GM21390 (cell line): Measurements from ENCODE around the gene NFATC4.
"Not testable (repeated sequence)": the region's sequence is repeated elsewhere in the genome, so short reads cannot be mapped to it uniquely, and the experiment has no call there.

Experiments used
- ATAC-seq: cut with Tn5 transposase; IDR thresholded peaks from one replicate; pipeline ENCODE4 v1.9.1; 2021; ENCODE audit not compliant: unreplicated experiment

NFATC4 gene

DNA sequence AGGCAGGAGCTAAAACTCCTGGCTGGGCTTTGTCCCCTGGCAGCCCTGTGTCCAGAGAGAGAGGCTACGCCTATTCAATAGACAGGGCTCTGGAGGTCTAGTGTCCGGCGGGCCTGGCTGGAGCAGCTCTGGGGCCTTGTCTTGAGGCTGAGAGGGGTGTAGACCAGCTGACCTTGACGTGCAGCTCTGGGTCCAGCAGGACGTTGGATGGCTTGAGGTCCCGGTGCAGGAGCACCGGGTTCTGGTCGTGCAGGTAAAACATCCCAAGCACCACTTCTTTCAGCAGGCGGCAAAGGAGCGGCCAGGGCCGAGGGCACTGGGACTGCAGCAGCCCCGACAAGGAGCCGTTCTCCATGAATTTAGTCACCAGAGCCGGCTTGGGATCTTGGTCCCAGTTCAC, 29.1 kb upstream of the NFATC4 start:
- no peak for ATAC-seq

DNA sequence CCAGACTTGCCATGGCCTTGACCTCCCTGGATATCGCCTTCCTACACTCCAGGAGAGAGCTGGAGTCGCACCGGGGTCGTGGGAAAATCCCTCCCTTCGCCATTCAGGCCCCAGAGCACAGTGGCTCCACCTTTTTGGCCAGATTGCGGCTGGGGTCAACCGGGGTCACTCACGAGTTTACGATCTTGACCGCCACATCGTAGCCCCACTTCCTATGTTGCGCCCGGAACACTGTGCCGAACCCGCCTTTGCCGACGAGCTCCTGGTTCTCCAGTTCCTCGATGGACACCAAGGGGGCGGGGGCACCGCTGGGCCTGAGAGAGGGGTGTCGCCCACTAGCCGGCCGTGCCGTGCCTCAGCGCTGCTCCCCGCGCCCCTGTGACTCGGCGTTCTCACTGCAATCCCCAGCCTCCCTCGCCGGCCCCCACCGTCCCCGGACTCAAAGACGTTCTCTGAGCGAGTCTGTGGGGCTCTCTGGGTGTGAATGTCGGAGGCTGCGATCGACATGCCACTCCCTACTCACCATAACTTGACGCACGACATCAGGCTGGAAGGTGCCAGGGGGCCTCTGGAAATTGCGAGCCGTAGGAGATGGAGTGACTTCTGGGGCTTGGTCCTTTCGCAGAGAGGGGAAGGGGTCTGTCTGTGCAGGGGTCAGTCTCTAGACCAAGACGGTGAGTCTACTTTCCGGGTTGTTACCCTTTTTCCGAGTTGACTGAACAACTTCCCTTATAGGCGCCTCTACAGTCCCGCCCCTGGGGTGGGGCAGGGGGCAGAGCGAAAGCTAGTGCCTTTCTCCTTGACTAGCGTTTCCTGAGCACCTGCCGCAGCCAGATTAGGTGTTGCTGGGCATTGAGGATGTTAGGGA, 28.5 kb upstream of the NFATC4 start, which contains the start of gene RIPK3:
RIPK3 (minus strand) TSS at position 708 of the 868 bp plus-strand sequence; CDS start at position 543, 165 bp downstream.
- peak; percentile 94 for ATAC-seq

DNA sequence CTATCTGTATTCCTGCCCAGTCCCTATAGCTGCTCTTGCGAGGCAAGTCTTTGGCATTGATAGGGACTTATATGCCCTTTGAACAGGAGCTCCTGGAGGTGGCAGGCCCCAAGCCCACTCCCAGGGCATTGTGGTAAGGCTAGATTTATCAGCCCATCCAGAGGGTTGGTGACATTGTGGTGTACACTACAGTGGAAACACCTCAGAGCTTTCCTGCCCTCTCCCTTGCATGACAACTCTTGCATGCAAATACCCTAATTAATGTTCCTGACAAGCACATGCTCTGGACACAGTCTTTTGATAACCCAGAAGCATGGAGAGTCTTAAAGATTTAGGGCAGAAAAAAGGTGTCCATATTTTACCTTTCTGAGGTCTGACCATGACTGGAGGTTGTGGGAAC, 27.4 kb upstream of the NFATC4 start:
- no peak for ATAC-seq

DNA sequence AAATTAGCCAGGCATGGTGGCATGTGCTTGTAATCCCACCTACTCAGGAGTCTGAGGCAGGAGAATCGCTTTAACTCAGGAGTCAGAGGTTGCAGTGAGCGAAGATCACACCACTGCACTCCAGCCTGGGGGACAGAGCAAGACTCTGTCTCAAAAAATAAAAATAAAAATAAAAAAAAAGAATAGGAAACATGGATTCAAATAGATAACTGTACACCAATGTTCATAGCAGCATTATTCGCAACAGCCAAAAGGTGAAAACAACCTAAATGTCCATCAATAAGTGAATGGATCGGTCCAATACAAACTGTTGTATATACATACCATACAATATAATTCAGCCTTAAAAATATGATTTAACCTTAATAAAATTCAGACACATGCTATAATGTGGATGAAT, 25.1 kb upstream of the NFATC4 start:
- ATAC-seq: no peak

DNA sequence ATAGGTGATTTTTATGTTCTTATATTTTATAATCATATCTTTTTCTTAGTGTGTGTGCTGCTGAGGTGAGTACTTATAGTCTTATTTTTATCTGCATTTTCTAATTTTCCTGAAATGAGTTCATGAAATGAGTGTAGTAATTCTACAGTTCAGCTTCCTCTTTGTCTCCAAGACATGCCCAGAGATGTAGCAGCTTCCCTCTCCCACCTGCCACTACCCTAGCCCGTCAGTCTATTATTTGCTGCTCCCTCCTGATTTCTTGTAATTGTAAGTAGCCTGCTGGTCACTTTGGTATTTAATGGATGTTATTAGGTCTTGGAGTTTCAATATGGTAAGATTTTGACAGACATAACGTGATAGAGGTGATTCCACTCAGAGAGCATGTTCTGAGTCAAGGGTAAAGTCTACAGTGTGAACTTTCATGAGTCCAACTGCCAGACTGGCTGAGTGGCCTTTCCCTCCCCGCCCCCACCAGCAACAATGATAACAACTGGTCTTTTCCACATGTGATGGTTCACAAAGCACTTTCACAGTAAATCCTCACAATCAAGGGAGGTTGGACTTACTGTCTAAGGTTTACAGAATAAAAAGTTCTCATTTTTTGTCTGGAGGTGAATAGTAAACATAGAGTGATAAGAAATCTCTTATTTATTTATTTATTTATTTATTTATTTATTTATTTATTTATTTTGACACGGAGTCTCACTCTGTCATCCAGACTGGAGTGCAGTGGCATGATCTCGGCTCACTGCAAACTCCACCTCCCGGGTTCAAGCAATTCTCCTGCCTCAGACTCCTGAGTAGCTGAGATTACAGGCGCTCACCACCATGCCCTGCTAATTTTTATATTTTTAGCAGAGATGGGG, 24.0 kb upstream of the NFATC4 start:
- ATAC-seq: no peak

DNA sequence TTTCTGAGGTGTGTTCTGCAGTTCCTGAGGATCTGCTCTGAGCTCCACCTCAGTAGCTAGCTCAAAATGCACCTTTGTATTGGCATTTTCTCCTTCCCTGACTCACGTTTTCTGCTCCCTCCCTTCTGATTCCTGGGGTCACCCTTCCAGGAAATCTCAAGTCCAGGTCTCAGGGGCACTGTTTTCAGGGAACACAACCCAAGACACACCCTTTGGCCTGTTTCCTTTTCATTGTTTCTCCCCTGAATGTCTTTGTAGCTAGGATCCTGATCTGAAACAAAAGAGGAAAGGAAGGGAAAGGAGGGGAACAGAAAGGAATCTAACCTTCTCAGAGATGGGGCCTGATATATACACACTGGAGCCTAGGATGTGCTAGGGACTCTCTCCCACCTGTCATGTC, 20.9 kb upstream of the NFATC4 start:
- ATAC-seq: no peak

DNA sequence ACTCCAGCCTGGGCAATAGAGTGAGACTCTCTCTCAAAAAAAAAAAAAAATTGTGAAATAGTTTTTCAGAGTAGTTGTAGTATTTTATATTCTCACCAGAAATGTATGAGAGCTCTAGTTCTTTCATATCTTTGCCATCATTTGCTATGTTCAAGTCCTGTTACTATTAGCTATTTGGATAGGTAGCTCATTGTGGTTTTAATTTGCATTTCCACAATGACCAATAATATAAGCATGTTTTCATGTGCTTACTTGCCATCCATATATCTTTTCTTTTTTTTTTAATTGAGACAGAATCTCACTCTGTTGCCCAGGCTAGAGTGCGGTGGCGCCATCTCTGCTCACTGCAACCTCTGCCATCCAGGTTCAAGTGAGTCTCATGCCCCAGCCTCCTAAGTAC, 19.8 kb upstream of the NFATC4 start:
- ATAC-seq: no peak

DNA sequence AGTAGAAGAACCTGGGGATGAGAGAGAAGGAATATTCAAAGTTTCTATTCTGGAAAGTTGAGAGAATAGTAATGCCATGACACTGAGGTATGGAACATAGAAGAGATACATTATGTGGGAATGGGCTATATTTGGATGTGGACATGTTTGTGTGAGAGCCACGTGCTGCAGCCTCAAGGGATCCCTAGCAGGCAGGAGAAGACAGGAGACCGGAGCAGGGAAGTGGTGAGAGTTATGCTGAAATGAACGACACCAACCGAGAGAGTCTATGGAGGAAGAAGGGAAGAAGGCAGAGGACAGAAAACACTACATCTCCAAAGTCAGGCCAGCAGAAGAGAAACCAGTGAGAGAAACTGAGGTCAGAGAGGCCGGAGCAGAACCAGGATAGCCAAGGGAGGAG, 18.2 kb upstream of the NFATC4 start:
- ATAC-seq: no peak

DNA sequence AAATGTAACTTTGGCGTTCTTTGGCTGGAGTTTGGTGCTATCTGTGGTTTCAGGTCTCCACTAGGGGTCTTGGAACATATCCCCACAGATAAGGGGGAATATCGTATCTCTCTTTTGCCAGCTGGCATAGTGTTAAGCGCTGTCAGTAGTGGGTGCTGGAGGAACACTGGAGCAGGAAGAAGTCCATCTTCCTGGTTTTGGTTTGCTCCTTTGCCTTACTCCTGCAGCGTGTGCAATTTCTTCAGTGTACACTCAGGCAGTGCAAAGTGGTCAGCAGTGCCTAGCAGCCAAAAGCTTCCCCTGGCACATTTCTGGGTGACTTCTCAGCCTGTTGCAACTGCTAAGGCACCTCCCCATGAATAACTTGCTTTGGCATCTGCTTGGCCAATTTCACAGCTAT, 16.5 kb upstream of the NFATC4 start:
- ATAC-seq: no peak

DNA sequence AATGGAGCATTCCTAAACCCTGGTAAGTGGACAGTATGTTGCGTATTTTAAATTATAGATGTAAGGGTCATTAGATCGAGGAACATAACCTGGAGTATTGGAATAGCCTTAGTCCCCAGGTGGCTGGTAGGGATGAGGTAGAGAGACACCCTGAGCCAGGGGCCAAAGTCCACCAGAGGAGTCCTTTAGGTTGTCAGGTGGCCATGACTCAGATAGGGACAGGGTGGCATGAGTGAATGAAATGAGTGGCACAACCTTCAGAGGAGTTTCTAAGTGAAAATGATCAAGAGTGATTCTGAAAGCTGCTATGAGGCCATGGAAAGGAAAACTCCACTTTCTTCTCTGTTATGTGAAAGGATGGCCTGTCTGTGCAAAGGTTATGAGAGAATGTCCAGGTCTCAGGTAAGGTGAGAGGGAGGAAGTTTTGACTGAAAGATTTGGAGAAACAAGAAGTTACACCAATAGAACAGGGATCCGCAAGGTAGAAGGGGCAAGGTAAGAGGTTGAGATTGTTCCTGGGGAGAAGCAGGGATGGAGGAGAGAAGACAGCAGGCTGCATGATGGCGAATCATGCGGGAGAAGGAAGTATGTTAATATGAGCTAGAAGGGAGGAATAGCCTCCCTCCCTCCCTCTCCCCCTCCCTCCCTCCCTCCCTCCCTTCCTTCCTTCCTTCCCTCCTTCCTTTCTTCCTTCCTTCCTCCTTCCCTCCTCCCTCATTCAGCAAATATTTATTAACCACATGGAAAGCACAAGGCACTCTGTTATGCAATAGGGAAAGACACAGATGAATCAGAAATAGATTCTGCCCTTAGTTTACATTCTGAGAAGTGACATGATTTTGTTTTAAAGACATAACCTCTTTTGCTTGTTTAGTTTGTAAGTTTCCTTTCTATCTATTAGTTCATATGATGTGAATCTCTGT, 14.2 kb upstream of the NFATC4 start:
- ATAC-seq: no peak

DNA sequence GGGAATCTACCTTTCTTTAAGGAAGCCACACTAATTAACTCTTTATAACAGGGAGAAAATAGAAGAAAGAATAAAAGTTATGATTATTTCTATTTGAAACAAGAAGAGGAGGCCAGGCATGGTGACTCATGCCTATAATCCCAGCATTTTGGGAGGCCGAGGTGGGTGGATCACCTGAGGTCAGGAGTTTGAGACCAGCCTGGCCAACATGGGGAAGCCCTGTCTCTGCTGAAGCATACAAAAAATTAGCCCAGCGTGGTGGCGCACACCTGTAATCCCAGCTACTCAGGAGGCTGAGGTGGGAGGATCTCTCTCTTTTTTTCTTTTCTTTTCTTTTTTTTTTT, 13.5 kb upstream of the NFATC4 start:
- not testable (repeated sequence) for ATAC-seq

DNA sequence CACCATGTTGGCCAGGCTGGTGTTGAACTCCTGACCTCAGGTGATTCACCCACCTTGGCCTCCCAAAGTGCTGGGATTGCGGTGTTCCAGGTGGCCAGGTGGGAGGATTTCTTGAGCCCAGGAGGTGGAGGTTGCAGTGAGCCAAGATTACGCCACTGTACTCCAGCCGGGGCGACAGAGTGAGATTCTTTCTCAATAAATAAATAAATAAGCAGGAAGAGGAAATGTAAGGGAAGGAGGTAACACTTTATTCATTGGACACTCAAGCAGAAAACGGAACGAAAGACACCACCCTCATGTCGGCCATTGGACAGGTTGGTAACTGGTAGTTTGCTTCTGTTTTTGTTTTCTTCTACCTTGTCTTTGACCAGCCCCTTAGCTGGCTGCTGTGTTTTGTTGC, 13.0 kb upstream of the NFATC4 start:
- ATAC-seq: no peak

DNA sequence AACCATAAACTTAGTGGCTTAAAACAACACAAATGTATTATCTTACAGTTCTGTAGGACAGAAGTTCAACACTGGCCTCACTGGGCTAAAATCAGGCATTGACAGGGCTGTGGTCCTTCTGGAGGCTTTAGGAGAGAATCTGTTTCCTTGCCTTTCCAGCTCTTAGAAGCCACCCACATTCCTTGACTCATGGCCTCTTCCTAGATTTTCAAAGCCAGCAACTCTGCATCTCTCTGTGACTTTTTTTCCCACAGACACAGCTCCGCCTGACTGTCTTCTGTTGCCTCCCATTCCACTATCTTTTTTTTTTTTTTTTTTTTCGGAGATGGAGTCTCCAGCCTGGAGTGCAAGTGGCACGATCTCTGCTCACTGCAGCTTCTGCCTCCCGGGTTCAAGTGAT, 11.8 kb upstream of the NFATC4 start:
- no peak for ATAC-seq

DNA sequence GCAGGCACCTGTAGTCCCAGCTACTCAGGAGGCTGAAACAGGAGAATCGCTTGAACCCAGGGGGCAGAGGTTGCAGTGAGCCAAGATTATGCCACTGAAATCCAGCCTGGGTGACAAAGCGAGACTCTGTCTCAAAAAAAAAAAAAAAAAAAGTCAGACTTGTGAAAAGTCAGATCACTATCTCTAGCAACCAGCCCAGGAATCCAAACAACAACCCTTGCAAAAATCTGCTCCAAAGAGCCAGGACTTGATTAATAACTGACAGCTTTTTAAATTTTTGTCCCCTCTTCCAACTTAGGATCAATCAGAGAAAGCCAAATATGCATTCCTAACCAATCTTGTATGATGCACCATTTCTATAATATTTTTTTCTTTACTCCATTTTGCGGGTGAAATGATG, 7.7 kb upstream of the NFATC4 start:
- ATAC-seq: no peak

DNA sequence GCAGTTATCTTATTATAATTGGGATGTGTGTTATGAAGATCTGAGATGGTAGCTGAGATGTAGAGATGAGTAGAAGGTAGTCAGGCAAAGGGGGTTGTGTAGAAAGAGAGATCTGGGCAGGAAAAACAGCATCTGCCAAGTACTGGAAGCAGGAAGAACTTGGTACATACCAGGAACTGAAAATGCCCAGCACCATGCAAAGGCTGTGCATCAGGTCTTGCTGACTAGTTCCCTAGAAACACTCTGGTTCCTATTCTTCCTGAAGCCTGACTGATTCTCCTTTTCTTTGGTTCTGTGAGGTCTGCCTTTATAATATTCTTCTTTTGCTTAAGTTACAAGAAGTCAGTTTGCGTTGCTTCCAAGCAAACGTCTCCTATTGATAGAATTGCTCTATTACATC, 6.7 kb upstream of the NFATC4 start:
- no peak for ATAC-seq

DNA sequence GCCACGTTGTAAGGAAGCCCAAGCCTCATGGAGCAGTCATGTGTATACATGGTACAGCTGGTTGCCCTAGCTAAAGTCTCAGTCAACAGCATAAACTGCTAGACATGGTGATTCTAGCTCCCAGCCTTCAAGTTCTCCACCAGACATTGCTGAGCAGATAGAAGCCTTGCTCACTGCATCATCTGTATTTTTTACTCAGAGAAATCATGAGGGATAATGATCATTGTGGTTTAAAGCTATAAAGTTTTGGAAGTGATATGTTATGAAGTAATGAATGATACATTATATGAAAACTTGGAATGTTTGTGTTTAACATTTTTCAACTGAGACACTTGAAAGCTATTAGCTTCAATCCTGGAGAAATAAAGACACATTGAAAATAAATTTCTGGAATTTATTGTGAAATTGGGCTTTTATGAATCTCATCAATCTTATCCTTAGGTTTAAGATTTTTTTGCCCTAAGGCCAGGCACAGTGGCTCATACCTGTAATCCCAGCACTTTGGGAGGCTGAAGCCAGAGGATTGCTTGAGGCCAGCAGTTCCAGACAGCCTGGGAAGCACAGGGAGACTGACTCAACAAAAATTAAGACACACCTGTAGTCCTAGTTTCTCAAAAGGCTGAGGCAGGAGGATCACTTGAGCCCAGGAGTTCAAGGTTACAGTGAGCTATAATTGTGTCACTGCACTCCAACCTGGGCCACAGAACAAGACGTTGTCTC, 5.6 kb upstream of the NFATC4 start:
- no peak for ATAC-seq

DNA sequence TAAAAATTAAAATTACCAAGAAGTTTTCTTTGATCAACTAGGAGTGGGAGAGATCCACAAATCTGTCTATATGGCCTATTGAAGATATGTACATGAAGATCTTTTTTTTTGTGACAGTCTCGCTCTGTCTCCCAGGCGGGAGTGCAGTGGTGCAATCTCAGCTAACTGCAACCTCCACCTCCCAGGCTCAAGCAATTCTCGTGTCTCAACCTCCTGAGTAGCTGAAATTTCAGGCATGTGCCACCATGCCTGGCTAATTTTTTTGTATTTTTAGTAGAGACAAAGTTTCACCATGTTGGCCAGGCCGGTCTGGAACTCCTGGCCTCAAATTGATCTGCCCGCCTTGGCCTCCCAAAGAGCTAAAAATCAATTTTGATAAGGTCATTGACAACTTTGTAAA, 4.6 kb upstream of the NFATC4 start:
- no peak for ATAC-seq

DNA sequence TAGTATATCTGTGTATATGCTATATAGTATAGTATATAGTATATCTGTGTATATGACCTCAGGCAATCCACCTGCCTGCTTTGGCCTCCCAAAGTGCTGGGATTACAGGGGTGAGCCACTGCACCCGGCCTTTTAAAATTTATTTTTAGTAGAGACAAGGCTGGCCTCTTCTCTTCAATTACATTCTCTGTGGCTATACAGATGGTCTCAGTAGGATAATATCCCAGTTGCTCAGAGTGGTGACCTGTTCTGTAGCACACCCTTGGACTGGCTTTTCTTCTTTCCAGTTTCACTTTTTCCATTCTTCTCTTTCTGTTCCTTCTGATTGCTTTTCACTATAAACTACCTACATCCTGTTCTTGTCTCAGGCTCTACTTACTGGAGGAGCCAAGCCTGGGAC, 3.1 kb upstream of the NFATC4 start:
- ATAC-seq: no peak

DNA sequence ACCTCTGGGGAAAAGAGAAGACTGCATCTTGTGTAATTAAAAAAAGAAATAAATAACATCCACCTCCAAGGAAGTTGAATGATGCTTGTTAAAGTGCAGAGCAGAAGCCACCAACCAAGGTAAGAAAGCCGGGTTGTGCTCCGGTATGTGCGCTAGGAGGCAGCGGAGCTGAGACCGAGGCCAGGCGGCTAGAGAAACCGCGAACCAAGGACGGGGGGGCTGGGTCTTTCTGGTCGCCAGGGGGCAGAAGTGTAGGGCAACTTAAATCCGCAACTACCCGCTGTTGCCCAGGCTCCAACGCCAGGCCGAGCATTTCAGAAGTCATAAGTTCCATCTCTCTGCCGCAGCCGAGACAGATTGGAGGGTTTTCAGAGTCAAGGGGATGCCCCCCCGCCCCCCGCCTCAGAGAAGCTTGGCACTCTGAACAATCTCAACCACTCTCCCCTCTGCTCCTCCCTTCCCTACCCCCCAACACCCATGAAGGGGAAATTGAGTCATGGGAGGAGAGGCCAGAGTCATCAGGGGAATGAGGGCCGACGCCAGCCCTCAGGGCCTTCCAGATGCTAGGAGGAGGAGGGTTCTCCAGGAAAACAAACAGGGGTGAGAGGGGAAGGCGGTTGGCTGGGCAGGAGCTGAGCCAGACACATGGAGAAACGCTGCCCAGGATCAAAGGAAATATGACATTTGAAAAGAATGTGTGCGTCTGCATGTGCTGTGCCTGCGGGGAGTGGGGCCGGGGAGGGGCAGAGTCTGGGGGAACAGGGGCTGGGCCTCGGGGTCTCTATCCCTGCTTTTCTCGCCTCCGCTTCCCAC, 2.2 kb upstream of the NFATC4 start:
- peak; percentile 41 for ATAC-seq

DNA sequence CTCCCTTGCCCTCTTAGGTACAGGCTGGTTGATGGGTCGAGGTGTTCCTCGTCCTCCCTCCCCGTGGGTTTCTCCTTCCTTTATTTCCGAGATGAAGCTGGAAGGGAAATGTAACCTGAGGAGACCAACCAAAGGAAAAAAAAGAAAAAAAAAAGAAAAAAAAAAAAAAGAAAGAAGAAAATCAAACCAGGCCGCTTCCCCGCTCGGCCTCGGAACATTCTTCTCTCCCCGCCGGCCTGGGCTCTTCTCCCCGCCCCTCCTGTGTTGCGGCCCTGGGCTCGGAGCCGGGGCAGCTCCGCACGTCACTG, 1.6 kb upstream of the NFATC4 start:
- ATAC-seq: no peak
